GM20000 (cell line): Measurements from ENCODE around the gene NUPR1.

Experiments
- DNase-seq: peaks from one replicate; pipeline ENCODE4 v3.0.0; 2012; ENCODE audit warnings: low spot score
- TF ChIP-seq, protein P1 (sequence below): IDR thresholded peaks from 2 replicates; pipeline ENCODE4 v1.5.1; 2012; ENCODE audit warnings: mild to moderate bottlenecking, control low read depth; ENCODE audit errors: extremely low read depth, missing control alignments

NUPR1 gene

GRCh38 chr16:28542646-28543045 lies 3.9 kb upstream of the NUPR1 start:
- no peak for DNase-seq
- TF ChIP-seq, protein P1, sequence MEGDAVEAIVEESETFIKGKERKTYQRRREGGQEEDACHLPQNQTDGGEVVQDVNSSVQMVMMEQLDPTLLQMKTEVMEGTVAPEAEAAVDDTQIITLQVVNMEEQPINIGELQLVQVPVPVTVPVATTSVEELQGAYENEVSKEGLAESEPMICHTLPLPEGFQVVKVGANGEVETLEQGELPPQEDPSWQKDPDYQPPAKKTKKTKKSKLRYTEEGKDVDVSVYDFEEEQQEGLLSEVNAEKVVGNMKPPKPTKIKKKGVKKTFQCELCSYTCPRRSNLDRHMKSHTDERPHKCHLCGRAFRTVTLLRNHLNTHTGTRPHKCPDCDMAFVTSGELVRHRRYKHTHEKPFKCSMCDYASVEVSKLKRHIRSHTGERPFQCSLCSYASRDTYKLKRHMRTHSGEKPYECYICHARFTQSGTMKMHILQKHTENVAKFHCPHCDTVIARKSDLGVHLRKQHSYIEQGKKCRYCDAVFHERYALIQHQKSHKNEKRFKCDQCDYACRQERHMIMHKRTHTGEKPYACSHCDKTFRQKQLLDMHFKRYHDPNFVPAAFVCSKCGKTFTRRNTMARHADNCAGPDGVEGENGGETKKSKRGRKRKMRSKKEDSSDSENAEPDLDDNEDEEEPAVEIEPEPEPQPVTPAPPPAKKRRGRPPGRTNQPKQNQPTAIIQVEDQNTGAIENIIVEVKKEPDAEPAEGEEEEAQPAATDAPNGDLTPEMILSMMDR = no peak

GRCh38 chr16:28540346-28540745 lies 1.6 kb upstream of the NUPR1 start:
- TF ChIP-seq, protein P1 = no peak

GRCh38 chr16:28537964-28538732 lies 626 bp downstream of the NUPR1 start:
- no peak for DNase-seq
- TF ChIP-seq, protein P1 = no peak

More at GRCh38 chr16:28540346-28540745, 1.6 kb upstream of the NUPR1 start:
- no peak for DNase-seq

DNA sequence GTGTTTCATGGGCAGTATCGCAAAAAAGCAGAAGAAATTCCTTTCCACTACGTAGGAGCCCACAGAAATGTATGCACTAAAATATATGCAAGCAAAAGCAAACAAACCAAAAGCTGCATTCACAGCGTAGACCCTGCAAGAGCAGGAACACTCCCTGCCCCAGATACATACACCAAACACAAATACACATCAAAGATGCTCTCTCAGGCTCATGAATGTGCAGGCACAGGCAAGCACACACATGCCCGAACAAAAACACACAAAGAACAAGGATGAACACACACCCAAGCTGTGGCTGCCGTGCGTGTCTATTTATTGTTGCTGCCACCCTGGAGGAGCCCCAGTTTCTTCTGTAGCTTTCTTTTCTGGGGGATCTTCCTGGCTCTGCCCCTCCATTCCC lies 1.7 kb downstream of the NUPR1 start:
- TF ChIP-seq, protein P1 = no peak
- DNase-seq = no peak

DNA sequence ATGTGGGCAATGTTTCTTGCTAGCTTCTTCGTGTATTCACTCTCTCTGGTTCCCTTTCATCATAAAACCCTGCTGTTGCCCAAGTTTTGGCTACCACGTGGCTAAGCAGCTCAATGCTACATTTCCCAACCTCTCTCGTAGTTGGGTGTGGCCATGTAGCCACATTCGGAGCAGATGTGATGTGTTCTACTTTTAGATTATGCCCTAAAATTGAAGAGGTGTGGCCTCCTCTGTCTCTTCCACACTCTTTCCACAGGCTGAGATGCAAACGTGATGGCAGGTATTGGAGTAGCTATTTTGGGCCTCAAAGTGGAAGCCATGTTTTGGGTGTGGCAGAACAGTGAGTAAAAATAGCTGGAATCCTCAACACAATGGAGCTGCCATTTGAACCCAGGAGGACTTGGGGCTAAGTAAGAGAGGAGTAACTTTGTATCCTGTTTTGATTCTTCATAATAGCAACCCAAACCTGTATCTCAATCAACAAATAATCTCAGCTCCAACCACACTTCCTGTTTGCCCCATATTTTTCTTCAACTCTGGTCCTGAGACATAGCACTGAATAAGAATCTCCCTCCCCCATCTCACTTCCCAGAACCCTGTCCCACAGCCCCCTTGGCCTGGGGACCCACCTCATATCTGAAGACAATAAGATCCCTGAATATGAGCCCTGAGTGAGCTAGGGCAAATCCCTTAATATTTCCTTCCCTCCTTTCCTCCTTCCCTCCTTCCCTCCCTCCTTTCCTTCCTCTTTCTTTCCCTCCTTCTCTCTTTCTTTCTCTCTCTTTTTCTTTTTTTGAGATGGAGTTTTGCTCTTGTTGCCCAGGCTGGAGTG lies 4.0 kb downstream of the NUPR1 start:
- TF ChIP-seq, protein P1 = no peak
- no peak for DNase-seq

DNA sequence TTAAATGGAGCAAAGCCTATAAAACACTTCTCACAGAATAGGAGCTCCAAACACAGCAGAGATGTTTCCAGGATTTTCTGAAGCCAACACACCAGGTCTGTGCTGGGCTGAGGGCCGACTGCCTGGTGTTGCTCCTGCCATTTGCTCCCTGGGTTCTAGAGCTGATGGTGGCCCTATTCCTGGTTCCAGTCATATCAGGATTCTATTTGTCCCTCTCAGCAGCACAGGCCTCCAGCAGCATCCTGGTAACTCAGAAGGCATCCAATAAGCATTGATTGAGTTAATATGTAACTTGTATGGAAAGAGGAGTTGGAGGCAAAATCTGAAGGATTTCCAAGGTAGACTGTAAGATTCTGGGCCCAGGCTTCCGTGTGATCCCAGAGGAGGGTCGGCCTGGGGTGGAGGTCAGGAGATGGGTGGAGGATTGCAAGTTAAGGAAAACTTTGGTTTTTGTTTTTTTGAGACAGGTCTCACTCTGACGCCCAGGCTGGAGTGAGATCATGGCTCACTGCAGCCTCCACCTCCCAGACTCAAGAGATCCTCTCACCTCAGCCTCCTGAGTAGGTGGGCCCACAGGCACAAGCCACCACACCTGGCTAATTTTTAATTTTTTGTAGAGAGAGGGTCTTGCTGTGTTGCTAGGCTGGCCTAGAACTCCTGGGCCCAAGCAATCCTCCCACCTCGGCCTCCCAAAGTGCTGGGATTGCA lies 5.7 kb downstream of the NUPR1 start:
- DNase-seq = no peak
- TF ChIP-seq, protein P1 = no peak
